HG02571 (cell line): Measurements from ENCODE around the gene GNG8.

Experiments
- ATAC-seq: cut with Tn5 transposase; IDR thresholded peaks from one replicate; pipeline ENCODE4 v1.9.1; 2021; ENCODE audit warnings: mild to moderate bottlenecking, moderate library complexity; ENCODE audit not compliant: unreplicated experiment

The GNG8 gene

DNA sequence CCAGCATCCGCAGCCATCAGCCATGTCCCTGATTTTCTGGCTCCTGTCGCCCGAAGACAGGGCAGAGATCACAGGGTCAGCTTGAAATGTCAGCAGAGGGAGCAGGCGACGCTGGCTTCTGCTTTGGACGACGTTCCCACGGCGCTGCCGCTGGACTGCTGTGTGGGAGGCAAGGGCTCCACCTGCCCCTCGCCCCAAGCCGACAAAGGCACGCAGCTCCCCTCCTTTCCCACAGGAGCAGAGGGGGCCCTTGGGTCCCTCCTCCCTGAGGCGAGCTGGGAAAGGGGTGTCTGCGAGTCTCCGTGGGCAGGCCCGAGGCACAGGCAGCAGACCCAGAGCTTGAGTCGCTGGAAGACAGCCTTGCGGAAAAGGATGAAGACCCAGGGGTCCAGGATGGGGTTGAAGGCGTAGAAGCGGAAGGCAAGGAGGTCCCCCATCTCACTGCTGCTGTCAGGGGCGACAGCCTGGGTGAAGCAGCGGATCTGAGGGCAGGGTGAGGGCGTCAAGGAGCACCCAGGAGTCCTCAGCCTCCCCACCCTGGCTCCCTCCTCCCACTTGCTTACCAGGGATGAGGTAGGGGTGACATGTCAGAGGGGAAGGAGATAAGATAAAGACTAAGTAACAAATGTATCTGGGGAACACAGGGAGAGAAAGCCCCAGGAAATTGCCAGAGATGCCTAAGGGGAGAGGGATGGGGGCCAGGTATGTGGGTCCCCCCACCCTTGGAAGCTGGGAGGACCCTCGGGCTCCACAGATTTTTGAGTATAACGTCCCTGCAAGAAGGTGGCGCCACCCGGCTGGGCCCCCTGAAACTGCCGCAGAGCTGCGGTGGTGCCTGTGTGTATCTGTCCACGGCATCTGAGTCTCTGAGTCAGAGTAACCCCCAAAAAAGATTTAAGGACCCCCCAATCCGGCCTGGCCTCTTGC, 14.5 kb downstream of the GNG8 start:
- no peak for ATAC-seq

DNA sequence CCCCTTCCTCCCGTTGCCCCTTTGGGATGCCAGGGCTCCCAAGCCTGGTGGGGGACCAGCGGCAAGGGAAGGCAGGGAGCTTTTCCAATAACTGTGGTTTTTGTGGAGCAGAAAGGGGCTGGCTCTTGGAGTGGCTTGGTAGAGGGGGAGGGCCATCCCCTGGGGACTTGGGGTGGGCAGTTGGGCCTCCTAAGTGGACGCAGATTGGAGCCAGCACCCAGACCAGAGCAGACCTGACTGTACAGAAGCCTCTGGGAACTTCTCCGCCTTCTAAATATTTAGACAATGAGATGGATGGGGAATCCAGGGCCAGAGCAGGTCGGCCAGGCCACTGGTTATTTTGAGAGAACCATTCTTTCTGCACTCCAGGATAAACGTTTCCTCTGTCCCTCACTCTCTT, 15.3 kb downstream of the GNG8 start:
- ATAC-seq, result no peak

DNA sequence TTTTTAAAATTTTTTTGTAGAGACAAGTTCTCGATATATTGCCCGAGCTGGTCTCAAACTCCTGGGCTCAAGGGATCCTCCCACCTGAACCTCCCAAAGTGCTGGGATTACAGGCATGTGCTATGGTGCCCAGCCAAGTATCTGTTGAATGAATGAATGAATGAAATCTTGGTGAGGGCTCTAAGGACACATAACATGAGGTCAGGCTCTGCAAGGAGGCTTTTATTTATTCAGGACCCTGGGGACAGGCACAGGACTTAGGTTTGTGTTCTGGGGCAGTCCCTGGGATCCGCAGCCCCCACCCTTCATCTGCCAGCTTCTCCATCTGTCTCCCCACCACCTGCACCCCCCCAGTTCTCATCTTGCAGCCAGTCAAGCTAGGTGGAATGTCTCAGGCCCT, 15.7 kb downstream of the GNG8 start:
- ATAC-seq, result no peak

DNA sequence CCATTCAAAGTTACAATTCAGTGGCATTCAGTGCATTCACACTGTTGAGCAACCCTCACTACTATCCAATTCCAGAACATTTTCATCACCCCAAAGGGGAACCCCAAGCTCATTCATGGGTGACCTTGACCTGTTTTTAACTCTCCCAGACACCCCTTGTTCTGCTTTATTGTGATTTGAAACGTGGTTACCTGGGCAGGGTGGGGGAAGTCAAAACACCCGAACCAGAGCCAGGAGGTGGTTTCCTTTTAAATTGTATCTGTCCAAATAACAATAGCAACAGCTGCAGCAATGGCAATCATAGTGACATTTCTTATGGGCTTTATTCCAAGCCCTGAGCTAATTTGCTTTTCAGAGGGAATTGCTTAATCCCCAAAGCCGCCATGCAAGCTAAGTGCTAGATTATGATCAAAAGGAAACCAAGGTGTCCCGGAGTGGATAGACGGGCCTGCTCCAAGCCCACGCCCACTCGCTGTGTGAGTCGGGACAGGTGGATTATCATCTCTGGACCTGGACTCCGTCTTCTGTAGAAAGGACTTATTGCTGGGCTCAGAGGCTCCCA, 17.3 kb downstream of the GNG8 start:
- no peak for ATAC-seq

DNA sequence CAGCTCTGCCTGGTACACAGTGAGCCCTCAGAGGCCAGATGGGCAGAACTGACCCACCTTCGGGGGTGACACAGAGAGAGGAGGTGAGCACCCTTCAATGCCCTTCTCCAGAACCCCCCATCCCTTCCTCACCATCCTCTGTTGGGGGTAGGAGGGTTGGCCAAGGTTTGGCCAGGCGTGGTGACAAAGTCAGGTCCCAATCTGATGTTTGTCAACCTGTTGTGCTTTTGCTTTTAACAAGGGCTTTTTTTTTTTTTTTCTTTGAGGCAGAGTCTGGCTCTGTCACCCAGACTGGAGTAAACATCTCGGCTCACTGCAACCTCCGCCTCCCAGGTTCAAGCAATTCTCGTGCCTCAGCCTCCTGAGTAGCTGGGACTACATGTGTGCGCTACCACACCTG, 18.4 kb downstream of the GNG8 start:
- ATAC-seq, result no peak

DNA sequence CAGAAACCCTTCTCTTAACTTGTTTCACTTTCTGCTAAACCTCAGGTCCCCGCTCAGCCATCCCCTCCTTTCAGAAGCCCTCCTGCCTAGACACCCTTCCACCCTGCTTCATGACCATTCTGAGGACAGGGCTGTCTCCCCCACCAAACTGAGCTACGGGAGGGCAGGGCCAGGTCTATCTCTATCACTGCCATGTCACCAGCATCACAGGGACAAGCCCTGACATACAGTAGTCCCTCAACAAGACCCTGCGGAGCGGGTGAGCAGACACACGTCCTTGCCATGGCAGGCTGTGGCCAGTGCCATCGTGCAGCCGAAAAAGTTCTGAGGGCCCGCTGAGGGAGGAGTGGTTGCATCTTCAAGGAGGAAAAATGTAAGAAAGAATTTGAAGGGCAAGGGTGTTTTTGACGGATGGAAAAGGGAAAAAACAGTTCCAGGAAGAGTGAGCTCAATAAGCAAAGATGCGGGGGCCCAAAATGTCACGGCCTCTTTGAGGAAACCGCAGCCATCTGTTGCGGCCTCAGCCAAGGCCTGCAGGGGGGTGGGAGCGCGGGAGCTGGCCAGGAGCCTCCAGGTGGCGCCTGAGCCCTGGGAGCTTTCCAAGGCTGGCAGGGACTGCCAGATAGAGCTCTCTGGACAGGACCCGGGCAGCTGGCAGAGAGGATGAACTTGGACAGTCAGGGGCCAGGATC, 19.2 kb downstream of the GNG8 start:
- no peak for ATAC-seq

DNA sequence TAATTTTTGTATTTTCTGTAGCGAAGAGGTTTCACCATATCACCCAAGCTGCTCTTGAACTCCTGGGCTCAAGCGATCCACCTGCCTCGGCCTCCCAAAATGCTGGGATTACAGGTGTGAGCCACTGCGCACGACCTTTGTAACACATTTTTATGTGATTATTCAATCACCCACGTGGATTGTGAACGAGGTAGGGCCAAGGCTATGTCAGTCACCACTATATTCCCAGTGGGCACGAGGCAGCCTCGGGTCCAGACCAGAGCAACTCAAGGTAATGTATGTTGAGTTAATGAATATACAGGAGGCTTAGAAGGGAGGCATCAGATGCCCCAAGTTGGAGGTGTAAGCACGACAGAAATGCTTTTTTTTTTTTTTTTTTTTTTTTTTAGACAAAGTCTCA, 20.0 kb downstream of the GNG8 start:
- ATAC-seq, result no peak

DNA sequence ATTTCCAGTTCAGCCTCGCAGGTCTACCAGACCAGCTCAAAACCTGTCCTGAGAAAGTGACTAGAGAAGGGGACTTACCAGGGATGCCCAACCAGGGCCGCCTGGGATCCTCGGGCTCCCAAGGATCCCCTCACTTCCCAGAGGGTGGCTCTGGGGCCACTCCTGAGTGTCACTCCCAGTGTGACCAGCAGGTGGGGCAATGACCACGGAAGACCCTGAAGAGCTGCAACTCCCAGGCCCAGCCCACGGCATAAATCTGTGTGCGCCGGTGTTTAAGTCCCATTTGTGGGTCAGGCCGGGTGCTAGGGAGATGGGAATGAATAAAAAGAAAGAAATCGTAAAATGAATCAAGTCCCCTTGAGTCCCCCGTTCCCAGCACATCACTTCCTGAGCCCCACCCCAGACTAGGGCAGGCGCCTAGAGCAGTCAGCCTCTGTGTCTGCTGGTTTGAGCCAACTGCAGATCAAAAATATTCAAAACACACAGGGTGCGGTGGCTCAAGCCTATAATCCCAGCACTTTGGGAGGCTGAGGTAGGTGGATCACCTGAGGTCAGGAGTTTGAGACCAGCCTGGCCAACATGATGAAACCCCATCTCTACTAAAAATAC, 21.8 kb downstream of the GNG8 start:
- ATAC-seq, result peak; percentile 42

DNA sequence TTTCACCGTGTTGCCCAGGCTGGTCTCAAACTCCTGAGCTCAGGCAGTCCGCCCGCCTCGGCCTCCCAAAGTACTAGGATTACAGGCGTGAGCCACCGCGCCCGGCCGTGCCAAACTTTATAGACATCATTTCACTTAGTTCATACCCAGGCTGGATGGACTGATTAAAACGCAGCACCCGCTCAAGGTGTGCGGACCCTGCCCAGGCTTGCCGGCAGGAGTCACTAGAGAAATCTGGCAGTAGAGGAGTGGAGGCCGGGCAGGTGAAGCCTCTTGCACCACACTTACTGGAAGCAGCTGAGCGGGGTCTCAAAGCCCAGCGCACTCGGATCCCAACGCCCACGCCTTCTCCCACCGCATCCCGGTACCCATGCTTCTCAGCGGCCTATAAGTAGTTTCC, 22.5 kb downstream of the GNG8 start:
- no peak for ATAC-seq

DNA sequence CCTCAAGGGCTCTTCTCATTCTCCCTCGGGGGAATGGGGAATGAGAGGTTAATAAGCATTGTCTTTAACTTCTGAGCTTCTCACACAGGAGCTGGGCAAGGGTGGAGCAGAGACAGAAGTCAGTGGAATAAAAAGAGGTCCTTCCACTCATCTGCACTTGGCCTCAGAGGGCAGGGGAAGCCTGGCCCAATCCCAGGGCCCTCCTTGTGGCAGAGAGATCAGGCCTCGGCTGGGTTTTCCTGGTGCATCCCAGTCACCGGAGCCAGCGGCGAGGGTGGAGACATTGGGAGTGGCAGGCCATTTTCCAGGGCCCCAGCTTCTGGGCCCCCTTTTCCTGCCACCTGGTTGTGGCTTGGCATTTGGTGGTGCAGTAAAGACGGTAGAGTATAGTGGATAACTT, 24.2 kb downstream of the GNG8 start:
- ATAC-seq, result no peak

DNA sequence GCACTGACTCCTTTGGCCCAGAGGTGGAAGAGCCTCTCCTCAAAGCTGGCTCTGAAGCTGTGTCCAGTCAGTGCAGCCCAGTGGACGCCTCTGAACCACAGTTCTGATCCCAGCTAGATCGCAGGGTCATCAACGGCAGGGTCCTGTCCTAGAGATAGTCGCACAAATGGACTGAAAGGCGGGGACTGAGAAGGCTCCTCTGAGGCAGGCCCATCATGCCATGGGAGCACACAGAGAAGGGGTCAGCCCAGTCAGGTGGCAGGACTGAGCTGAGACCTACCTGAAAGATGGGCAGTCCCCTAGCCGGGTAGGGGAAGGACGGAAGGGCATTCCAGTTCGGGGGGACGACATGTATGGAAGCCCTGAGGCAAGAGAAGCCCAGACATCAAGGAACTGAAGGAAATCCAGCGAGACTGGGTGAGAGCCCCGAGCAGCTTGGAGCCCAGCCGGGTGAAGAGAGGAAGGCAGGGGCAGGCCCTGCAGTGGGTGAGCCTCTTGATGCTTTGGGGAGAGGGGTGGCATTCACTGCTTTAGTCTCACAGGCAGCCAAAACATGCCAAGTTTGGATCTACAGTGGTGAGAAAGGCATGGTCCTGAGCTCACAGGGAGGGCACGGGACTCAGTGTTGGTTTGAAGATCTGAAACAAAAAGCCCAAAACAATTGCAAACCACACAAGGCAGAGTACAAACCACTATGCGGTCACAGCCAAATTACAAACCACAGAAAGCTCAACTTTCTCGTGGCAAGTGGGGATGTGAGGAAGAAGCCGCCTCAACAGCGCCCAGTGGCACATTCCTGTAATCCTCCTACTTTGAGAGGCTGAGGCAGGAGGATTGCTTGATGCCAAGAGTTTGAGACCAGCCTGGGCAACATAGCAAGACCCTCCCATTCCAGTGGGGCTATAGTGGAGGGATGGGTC, 24.9 kb downstream of the GNG8 start:
- no peak for ATAC-seq

DNA sequence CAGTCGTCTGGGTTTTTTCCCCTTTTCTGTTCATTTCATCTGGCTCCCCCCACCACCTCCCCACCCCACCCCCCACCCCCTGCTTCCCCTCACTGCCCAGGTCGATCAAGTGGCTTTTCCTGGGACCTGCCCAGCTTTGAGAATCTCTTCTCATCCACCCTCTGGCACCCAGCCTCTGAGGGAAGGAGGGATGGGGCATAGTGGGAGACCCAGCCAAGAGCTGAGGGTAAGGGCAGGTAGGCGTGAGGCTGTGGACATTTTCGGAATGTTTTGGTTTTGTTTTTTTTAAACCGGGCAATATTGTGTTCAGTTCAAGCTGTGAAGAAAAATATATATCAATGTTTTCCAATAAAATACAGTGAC, 25.6 kb downstream of the GNG8 start:
- no peak for ATAC-seq

DNA sequence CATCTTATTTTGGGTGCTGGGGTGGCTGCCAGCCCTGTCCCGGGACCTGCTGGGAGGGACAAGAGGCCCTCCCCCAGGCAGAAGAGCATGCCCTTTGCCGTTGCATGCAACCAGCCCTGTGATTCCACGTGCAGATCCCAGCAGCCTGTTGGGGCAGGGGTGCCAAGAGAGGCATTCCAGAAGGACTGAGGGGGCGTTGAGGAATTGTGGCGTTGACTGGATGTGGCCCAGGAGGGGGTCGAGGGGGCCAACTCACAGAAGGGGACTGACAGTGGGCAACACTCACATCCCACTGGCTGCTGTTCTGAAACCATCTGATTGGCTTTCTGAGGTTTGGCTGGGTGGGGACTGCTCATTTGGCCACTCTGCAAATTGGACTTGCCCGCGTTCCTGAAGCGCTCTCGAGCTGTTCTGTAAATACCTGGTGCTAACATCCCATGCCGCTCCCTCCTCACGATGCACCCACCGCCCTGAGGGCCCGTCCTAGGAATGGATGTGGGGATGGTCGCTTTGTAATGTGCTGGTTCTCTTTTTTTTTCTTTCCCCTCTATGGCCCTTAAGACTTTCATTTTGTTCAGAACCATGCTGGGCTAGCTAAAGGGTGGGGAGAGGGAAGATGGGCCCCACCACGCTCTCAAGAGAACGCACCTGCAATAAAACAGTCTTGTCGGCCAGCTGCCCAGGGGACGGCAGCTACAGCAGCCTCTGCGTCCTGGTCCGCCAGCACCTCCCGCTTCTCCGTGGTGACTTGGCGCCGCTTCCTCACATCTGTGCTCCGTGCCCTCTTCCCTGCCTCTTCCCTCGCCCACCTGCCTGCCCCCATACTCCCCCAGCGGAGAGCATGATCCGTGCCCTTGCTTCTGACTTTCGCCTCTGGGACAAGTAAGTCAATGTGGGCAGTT, 26.2 kb downstream of the GNG8 start:
- no peak for ATAC-seq

DNA sequence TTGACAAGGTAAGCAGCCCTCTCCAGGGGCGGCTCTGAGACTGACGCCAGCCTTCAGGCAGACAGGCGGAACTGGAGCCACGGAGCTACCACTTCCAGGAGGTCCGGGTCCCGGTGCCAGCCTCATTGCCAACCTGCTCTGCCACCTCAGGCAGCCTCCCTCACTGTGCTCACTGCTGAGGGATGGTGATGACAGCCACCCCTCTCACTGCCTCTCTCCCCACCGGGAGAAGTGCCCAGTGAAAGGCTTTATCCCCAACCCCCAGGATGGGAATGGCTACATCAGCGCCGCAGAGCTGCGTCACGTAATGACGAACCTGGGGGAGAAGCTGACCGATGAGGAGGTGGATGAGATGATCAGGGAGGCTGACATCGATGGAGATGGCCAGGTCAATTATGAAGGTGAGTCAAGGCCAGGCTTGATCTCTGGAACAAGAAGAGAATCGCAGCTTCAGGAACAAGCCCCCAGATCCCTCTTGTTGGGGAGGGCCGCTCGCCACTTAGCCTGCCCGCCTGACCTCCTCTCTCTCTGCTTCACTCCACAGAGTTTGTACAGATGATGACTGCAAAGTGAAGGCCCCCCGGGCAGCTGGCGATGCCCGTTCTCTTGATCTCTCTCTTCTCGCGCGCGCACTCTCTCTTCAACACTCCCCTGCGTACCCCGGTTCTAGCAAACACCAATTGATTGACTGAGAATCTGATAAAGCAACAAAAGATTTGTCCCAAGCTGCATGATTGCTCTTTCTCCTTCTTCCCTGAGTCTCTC, 27.2 kb downstream of the GNG8 start:
- ATAC-seq, result no peak

DNA sequence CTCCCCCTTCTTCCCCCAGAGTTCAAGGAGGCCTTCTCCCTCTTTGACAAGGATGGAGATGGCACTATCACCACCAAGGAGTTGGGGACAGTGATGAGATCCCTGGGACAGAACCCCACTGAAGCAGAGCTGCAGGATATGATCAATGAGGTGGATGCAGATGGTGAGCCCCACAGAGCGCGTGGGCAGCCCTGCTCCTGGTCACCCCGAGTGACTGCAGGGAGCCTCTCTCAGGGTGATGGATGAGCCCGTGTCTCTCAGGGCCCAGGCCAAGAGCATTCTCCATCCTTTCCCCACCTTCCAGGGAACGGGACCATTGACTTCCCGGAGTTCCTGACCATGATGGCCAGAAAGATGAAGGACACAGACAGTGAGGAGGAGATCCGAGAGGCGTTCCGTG, 27.8 kb downstream of the GNG8 start:
- no peak for ATAC-seq

DNA sequence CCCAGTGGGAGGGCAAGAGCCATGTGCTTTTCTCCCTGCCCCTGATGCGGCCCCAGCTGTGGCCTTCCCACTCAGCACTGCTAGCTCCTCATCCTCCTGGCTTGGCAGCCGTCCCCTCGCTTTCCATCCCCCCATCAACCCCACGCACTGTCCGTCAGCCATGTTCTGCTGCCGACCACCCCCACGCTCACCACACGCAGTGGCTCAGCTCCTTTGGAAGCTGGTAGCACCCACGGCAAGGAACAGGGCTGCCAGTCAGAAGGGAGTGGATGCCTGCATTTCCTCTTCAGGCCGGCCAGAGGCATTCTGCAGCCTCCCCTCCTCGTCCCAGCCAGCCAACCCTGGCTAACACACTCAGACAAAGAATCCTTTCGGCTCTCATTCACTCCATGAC, 28.6 kb downstream of the GNG8 start:
- ATAC-seq, result no peak

DNA sequence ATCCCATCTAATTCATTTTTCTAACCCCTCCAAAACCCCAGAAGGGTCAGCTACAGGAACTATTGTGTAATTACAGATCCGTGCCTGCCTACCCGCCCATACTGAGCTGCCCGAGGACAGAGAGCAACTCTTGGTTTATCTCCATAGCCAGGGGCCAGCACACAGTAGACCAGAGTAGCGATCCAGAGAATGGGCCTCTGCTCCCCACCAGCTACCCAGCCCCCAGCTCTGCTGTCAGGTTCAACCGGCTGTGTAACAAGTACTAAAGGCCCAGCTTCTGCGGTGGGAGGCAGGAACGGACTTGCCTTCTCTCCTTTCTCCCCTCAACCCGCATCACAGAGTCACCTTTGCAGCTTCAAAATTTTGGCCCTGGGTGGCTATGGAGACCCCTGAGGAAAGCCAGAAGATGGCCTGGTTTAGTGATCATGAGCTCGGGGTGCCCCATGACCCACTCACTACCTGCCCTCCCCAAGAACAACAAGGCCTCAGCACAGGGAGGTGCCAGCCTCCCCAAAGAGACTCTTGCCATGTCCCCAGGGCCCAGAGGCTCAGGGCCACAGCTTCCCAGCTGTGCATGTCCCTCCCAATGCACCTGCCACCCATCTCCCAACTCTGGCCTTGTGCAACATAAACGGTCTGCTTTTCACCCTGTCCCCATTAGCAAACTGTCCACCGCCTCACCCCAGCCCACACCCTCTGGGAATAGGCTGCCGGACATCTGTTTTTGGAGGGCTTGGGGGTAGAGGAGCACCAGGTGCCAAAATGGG, 29.1 kb downstream of the GNG8 start:
- no peak for ATAC-seq

DNA sequence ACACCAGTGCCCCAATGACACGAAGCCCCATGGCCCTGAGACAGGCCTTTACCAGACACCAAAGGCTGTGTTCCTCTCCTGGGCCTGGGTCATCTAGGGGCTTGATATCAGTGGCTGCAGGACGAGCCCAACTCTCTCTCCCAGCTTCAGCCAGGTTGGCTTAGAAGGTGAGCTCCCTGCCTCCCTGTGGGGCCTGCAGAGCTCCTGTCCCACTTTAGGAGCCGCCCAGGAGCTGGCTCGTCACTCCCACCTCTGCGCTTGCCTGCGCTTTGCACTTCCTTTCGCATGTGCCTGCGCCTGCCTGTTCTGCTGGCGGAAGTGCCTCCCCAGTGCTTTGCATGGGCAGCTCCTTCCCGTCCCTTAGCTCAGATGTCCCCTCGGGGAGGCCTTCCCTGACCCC, 30.0 kb downstream of the GNG8 start:
- no peak for ATAC-seq
